Measurements from ENCODE around the gene MYPOP.

MYPOP gene

GRCh38 chr19:45913874-45914830 lies 11.7 kb upstream of the MYPOP start, which contains the start of gene NANOS2:
TSS of gene NANOS2 (minus strand) at chr19:45914778. CDS start at chr19:45914693, 85 bp downstream.
- H3K27me3 ChIP-seq, result no peaks in the 10 kb centered on the region
- no peak for TF ChIP-seq Cebpa-rat (IDR thresholded peaks at IDR 0.05)
- no peak within 1 kb of the TSS for H3K27ac ChIP-seq
- no peak within 1 kb of the TSS for H3K4me2 ChIP-seq
- H4K20me1 ChIP-seq, result no peaks in the 10 kb centered on the region
- no peak within 1 kb of the TSS for H3K4me3 ChIP-seq
- peaks cover 0 to 8% (median 0%) of the 10 kb centered on the region in 10 experiments; a peak in 1 of 20 replicates for H3K4me1 ChIP-seq
- peaks cover 0 to 6% (median 0%) of the 10 kb centered on the region in 11 experiments; a peak in 2 of 22 replicates for H3K9me3 ChIP-seq (replicated peaks in 1 of 11)
- no peak within 1 kb of the TSS for H3K9ac ChIP-seq
- H3K36me3 ChIP-seq, result no peaks in the 10 kb centered on the region

DNA sequence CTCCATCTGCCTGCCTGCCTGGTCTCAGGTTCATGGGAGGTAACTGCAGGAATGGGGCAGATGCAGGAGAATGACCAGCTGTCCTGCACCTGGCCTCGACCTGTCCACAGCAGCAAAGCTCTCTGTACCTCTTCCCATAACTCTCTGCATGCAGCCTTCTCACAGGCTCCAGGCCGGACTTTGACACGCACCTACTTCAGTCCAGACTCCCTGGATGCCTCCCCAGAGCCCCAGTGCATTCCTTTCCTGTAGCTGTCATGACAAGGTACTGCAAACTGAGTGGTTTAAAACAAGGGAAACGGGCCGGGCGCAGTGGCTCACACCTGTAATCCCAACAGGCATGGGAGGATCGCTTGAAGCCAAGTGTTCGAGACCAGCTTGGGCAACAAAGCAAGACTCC lies 8.9 kb upstream of the MYPOP start:
- Histone ChIP-seq H3K27ac (no peak overlapping the region), H3K4me2 (no peak overlapping the region), H3K4me3 (no peak overlapping the region), H3K36me3 (no peaks in the 10 kb centered on the region), H3K27me3 (no peaks in the 10 kb centered on the region), H3K4me1 (peaks cover 0 to 8% (median 0%) of the 10 kb centered on the region in 10 experiments; a peak in 1 of 20 replicates), H3K9me3 (replicated peaks in 1 of 11) (peaks cover 0 to 6% (median 0%) of the 10 kb centered on the region in 11 experiments; a peak in 2 of 22 replicates), H4K20me1 (no peaks in the 10 kb centered on the region), H3K9ac (no peak overlapping the region)
- no peak for TF ChIP-seq Cebpa-rat (IDR thresholded peaks at IDR 0.05)

- no peaks in the 10 kb centered on the region for H4K20me1 ChIP-seq
- no peak for TF ChIP-seq Cebpa-rat (IDR thresholded peaks at IDR 0.05)
- no peaks in the 10 kb centered on the region for H3K27me3 ChIP-seq
- H3K9me3 ChIP-seq (replicated peaks in 1 of 11), result peaks cover 0 to 6% (median 0%) of the 10 kb centered on the region in 11 experiments; a peak in 2 of 22 replicates
- no peak overlapping the region for H3K27ac ChIP-seq
- no peaks in the 10 kb centered on the region for H3K36me3 ChIP-seq
- H3K4me3 ChIP-seq, result no peak overlapping the region
- peaks cover 0 to 8% (median 0%) of the 10 kb centered on the region in 10 experiments; a peak in 1 of 20 replicates for H3K4me1 ChIP-seq
- no peak overlapping the region for H3K4me2 ChIP-seq
- no peak overlapping the region for H3K9ac ChIP-seq
Measured at GRCh38 chr19:45908956-45909355, 6.5 kb upstream of the MYPOP start.

DNA sequence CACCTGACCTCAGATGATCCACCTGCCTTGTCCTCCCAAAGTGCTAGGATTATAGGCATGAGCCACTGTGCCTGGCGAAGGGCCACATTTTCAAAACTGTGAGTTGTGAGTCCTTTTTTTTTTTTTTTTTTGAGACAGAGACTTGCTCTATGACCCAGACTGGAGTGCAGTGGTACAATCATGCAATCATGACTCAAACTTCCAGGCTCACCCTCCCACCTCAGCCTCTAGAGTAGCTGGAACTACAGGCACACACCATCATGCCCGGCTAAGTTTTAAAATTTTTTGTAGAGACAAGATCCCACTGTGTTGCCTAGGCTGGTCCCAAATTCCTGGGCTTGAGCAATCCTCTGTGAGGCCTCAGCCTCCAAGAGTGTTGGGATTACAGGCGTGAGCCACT lies 3.8 kb upstream of the MYPOP start:
- H3K9me3 ChIP-seq (replicated peaks in 1 of 11), result no peaks in the 10 kb centered on the region
- no peak for TF ChIP-seq Cebpa-rat (IDR thresholded peaks at IDR 0.05)
- H3K4me3 ChIP-seq, result no peak overlapping the region
- no peak overlapping the region for H3K9ac ChIP-seq
- H3K27me3 ChIP-seq, result no peaks in the 10 kb centered on the region
- H3K4me1 ChIP-seq, result peaks cover 9 to 12% (median 11%) of the 10 kb centered on the region in 10 experiments
- peaks cover 0 to 2% (median 0%) of the 10 kb centered on the region in 11 experiments; a peak in 6 of 22 replicates for H3K36me3 ChIP-seq
- no peak overlapping the region for H3K4me2 ChIP-seq
- H3K27ac ChIP-seq, result no peak overlapping the region
- H4K20me1 ChIP-seq, result peaks cover 1 to 3% (median 3%) of the 10 kb centered on the region in 11 experiments; a peak in 20 of 22 replicates

DNA sequence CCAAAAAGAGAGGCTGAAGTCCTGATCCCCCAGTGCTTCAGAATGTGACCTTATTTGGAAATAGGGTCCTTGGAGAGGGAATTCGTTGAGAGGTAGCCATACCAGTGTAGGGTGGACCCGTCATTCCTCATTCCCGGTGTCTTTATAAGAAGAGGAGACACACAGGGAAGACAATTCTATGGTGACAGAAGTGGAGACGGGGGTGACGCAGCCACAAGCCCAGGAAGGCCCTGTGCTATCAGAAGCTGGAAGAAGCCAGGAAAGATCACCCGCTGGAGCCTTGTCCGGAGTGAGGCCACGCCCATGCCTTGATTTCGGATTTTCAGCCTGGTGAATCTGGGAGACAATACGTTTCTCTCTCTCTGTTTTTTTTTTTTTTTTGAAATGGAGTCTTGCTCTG lies 2.6 kb upstream of the MYPOP start:
- Histone ChIP-seq H3K27me3 (no peaks in the 10 kb centered on the region), H3K36me3 (peaks cover 2 to 14% (median 5%) of the 10 kb centered on the region in 11 experiments; a peak in 18 of 22 replicates), H4K20me1 (peaks cover 8 to 16% (median 15%) of the 10 kb centered on the region in 11 experiments; a peak in 20 of 22 replicates), H3K9ac (no peak overlapping the region), H3K9me3 (replicated peaks in 1 of 11) (no peaks in the 10 kb centered on the region), H3K4me3 (no peak overlapping the region), H3K4me2 (no peak overlapping the region), H3K4me1 (peaks cover 16 to 24% (median 22%) of the 10 kb centered on the region in 10 experiments), H3K27ac (no peak overlapping the region)
- TF ChIP-seq Cebpa-rat (IDR thresholded peaks at IDR 0.05), result no peak

DNA sequence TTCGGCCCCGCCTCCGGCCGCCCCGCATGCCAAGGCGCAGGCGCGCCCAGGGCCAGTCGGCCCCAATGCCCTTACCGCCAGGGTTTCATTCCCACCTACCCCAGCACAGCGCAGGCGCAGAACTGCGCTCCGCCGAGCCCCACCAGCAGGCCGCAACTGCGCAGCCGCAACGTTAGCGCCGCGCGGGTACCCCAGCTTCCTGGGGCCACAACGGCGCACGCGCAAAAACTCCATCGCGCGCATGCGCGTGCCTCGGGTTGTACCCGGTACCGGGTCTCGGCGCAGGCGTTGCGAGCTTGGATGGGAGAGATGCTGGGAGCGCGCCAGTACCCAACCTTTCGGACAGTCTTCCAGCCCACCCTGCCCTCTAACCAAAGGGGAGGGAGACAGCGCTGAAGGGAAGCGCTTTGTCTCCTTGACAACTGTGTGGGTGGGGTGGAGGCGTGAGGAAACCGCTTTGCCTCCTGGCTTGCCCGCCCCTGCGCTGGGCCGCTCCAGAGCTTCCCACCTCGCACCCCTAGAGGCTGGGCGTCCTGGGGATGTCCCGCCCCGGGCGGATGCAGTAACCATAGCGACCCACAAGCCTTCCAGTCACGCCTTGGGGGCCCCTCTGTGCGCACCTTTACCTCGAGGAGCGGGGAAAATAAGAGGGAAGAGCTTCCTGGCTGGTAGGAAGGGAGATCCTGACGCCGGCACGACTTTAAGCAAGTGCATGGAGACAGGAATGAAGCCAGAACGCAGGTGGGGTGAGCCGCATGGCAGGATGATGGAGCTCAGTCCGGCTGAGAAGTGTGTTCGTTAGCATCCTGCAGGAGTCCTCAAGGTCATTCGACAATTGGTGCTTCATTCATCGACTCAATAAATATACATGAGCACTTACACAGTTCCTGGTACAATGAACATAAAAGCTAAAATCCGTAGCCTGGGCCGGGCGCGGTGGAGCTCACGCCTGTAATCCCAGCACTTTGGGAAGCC lies 525 bp upstream of the MYPOP start:
- H3K27me3 ChIP-seq, result no peaks in the 10 kb centered on the region
- peaks cover 20 to 42% (median 25%) of the 10 kb centered on the region in 10 experiments for H3K4me1 ChIP-seq
- peaks cover 8 to 36% (median 34%) of the 10 kb centered on the region in 11 experiments; a peak in 20 of 22 replicates for H4K20me1 ChIP-seq
- H3K36me3 ChIP-seq, result peaks cover 22 to 35% (median 26%) of the 10 kb centered on the region in 11 experiments
- peak overlapping the region; percentile 78 to 90 (median 85) for H3K9ac ChIP-seq
- H3K9me3 ChIP-seq (replicated peaks in 1 of 11), result no peaks in the 10 kb centered on the region
- TF ChIP-seq Cebpa-rat (IDR thresholded peaks at IDR 0.05), result no peak
- peak overlapping the region; percentile 30 to 91 (median 79); a peak in 20 of 22 replicates for H3K27ac ChIP-seq
- H3K4me3 ChIP-seq, result peak overlapping the region; percentile 72 to 95 (median 88)
- H3K4me2 ChIP-seq, result peak overlapping the region; percentile 80 to 98 (median 91)

- peak; percentile 24 to 98 (median 92); a peak in 19 of 22 replicates for TF ChIP-seq Cebpa-rat (IDR thresholded peaks at IDR 0.05)
- Histone ChIP-seq H3K9ac (peak overlapping the region; percentile 78 to 90 (median 85)), H3K4me2 (peak overlapping the region; percentile 81 to 99 (median 96)), H3K4me1 (peaks cover 20 to 54% (median 35%) of the 10 kb centered on the region in 10 experiments), H3K27ac (peak overlapping the region in 10 of 11 experiments; percentile 38 to 91 (median 80); a peak in 19 of 22 replicates), H3K27me3 (no peaks in the 10 kb centered on the region), H3K36me3 (peaks cover 23 to 47% (median 38%) of the 10 kb centered on the region in 11 experiments), H3K4me3 (peak overlapping the region; percentile 72 to 95 (median 88)), H4K20me1 (peaks cover 16 to 51% (median 44%) of the 10 kb centered on the region in 11 experiments; a peak in 20 of 22 replicates), H3K9me3 (replicated peaks in 1 of 11) (no peaks in the 10 kb centered on the region)
Measured at GRCh38 chr19:45901432-45901911, 941 bp downstream of the MYPOP start.
